ENCODE measurements around the gene BAAT.

The BAAT gene

GRCh38 chr9:101427358-101427757 lies 42.6 kb upstream of the BAAT start:
- no peak overlapping the region for H3K4me3 ChIP-seq (ENCODE audit: low read depth, low read length)
- TF ChIP-seq, protein P1, sequence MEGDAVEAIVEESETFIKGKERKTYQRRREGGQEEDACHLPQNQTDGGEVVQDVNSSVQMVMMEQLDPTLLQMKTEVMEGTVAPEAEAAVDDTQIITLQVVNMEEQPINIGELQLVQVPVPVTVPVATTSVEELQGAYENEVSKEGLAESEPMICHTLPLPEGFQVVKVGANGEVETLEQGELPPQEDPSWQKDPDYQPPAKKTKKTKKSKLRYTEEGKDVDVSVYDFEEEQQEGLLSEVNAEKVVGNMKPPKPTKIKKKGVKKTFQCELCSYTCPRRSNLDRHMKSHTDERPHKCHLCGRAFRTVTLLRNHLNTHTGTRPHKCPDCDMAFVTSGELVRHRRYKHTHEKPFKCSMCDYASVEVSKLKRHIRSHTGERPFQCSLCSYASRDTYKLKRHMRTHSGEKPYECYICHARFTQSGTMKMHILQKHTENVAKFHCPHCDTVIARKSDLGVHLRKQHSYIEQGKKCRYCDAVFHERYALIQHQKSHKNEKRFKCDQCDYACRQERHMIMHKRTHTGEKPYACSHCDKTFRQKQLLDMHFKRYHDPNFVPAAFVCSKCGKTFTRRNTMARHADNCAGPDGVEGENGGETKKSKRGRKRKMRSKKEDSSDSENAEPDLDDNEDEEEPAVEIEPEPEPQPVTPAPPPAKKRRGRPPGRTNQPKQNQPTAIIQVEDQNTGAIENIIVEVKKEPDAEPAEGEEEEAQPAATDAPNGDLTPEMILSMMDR (IDR thresholded peaks at IDR 0.05; ENCODE audit: low read depth, low read length) = no peak

DNA sequence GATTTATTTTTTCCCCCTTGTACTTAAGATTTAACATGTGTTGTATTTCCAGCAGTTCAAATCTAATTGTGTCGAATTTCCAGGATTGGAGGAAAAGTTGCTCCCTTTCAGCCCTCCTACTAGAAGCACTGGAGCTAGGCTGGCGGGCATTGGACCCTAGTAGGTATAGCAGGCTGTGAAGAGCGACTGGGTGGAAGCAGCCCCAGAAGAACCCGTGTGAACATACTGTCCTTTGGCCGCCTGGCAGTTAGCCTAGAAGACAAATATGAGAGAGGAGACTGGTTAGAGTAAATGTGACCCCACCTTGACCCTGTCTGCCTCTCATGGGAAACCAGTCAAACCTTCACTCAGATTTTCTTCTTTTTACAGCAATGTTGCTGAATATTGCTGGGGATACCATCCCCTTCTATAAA lies 36.9 kb upstream of the BAAT start:
- TF ChIP-seq, protein P1 (IDR thresholded peaks at IDR 0.05; ENCODE audit: low read depth, low read length) = no peak
- H3K4me3 ChIP-seq (ENCODE audit: low read depth, low read length) = no peak overlapping the region

DNA sequence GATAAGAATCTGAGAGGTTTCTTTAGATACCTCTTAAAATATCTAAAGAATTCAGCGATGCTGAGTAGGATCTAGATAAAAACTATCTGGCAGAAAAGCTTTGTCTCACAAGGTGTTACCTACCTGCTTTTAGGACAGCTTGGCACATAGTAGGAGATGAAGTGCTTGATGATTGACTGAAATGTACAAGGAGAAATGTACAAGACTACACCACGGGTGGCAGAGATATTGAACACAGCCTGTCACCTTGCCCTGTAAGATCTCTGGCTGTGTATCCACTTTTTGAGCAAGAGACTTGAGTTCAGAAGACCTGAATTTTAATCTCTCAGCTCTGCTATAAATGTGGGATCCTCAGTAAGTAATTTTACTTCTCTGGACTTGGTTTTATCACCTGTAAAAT lies 35.1 kb upstream of the BAAT start:
- no peak overlapping the region for H3K4me3 ChIP-seq (ENCODE audit: low read depth, low read length)
- TF ChIP-seq, protein P1 (IDR thresholded peaks at IDR 0.05; ENCODE audit: low read depth, low read length) = no peak

DNA sequence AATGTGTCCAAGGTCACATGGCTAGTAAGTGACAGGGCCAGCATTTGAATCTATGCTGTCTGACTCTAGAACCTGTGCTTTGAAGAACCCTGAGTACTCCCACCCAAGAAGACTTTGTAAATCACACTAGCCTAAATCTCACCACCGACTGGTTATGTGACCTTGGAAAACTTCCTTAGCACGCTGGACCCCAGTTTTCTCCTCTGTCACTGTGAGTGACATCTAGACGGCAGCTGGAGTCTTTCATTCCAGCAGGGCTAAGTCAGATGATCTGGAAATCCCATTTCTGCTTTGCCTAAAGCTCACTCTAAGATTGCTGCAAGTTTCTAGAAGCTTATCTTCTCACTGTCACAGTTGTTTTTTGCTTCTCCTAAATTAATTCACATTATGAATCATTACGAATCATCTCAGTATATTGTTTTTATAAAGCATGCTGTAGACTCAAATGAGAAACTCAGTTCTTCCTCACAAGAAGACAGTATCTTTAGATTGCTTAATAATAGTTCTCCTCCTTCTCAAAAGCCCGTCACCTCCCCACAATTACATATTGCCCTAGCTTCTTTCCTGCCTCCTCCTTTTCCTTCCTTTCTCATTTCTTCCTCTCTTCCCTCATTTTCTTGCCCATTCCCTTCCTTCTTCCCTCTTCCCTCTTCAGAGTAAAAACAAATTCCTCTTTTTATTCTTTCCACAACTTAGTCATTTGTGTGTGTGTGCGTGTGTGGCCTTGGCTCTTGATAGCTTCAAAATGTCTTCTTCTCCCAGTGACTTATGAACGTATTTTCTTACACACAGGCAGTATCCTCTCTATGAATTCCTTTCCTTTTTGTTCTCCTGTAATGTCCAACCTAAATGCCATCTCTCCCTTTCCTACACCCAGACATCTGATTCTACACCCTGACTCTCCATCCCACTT lies 34.0 kb upstream of the BAAT start:
- TF ChIP-seq, protein P1 (IDR thresholded peaks at IDR 0.05; ENCODE audit: low read depth, low read length) = no peak
- no peak overlapping the region for H3K4me3 ChIP-seq (ENCODE audit: low read depth, low read length)

- TF ChIP-seq, protein P1 (IDR thresholded peaks at IDR 0.05; ENCODE audit: low read depth, low read length) = no peak
- no peak overlapping the region for H3K4me3 ChIP-seq (ENCODE audit: low read depth, low read length)
Measured at GRCh38 chr9:101417977-101418376, 33.2 kb upstream of the BAAT start.

DNA sequence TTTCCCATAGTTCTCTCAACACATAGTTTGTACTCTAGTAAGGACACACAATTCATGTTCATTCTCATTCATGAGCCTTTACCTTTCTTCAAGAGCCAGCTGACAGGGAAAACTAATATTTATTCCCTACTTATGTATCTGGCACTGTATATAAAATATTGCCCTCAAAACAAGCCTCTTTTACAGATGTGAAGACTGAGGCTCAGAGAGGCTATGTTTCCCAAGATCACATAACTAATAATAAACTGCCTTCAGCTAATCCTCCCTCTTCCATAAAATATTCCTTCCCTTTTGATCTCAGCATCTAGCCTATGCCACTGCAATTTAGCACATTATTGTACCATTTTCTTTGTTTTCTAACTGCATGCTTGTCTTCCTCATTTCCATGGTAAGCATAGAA lies 32.6 kb upstream of the BAAT start:
- no peak overlapping the region for H3K4me3 ChIP-seq (ENCODE audit: low read depth, low read length)
- TF ChIP-seq, protein P1 (IDR thresholded peaks at IDR 0.05; ENCODE audit: low read depth, low read length) = no peak

GRCh38 chr9:101415578-101415977 lies 30.8 kb upstream of the BAAT start:
- H3K4me3 ChIP-seq (ENCODE audit: low read depth, low read length) = no peak overlapping the region
- TF ChIP-seq, protein P1 (IDR thresholded peaks at IDR 0.05; ENCODE audit: low read depth, low read length) = no peak

Measured in WI38 (cell line).